Measurements from ENCODE around the gene THAP4. TPM values are rescaled to one million over a fixed set of nuclear protein-coding genes. Genes with fewer than 3 reads are reported as not detected.

THAP4 gene
- total and polyA plus RNA-seq, 2 of the 4 experiments (the other 2 are of a cell fraction) = 33.9 to 55.1 TPM

DNA sequence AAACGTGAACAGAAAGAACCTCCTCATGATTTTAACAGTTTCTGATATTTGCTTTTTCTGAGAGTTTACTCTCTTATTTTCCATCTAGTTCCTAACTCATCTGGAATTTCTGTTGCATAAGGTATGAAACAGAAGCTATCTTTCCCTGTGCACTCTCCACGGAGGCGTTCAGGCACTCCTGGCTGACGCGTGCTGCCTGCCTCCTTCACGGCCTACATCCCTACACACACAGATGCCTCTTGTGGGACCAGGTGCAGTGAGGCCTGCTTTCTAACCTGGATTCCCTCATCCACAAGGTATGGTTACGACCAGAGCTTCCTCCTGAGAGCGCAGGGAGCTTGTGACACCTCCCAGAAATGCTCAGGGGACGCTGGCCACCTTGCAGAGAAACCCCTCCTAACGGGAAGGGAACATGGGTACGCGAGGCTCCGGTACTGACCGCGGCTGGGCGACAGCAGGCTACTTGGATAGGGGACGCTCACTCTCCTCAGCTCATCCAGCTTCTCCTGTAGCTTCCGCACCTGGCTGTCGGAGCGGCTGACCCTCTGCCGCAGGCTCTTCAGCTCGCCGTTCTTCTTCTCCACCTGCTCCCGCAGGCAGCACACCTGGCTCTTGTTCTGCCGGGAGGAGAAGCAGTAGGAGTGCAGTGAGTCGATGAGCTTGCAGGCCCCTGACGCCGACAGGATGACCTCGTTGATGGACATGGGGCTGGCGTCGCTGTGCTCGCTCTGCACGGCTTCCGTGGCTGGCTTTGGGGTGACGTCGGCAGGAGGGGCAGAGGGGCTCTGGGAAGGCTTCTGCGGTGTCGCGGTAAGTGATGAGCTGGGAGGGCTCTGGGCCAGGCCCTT is 4.3 kb downstream of the THAP4 start:
- Histone ChIP-seq H2BK120ac (ENCODE audit: low read depth, low read length) (no peak overlapping the region), H2BK20ac (ENCODE audit: low read depth, low read length) (no peak overlapping the region), H4K5ac (ENCODE audit: low read depth, low read length) (no peak overlapping the region), H3K79me1 (ENCODE audit: low read depth in 1 of 2, low read length in 2 of 2) (peaks cover 24 to 80% of the 10 kb centered on the region in 2 experiments), H3K4ac (ENCODE audit: low read depth, low read length) (no peak overlapping the region), H3K4me3 (ENCODE audit: insufficient read depth, low read depth, low read length) (no peak overlapping the region), H4K8ac (ENCODE audit: low read depth in 2 of 2, low read length in 2 of 2) (no peak overlapping the region), H3K14ac (replicated peaks; ENCODE audit: low read depth, low read length) (no peak overlapping the region), H3K4me1 (ENCODE audit: control insufficient read depth, insufficient read depth, low read length) (peaks cover 4% of the 10 kb centered on the region), H3K23ac (ENCODE audit: low read depth, low read length) (no peak overlapping the region), H3K27ac (ENCODE audit: insufficient read depth, low read length) (no peak overlapping the region), H3K9ac (ENCODE audit: low read depth, low read length) (no peak overlapping the region), H2AK9ac (replicated peaks; ENCODE audit: low read depth, low read length, poor library complexity) (no peak overlapping the region), H2BK5ac (ENCODE audit: low read depth, low read length, poor library complexity, severe bottlenecking) (no peak overlapping the region), H3K36me3 (ENCODE audit: control insufficient read depth, insufficient read depth, low read length) (peaks cover 21% of the 10 kb centered on the region), H3K56ac (ENCODE audit: extremely low read depth, insufficient read depth, low read length) (no peak overlapping the region), H4K91ac (ENCODE audit: insufficient read depth, low read depth, low read length) (no peak overlapping the region), H2AK5ac (ENCODE audit: low read depth, low read length) (no peak overlapping the region), H2AFZ (replicated peaks; ENCODE audit: low read length, poor library complexity) (no peak overlapping the region), H3K4me2 (ENCODE audit: low read depth, low read length) (no peak overlapping the region), H3K9me3 (ENCODE audit: control insufficient read depth, insufficient read depth, low read length) (no peaks in the 10 kb centered on the region), H2BK15ac (ENCODE audit: low read depth, low read length) (no peak overlapping the region), H3K9me1 (ENCODE audit: insufficient read depth, low read length) (peaks cover 13% of the 10 kb centered on the region; the same call in 1 of the 2 replicates), H4K20me1 (ENCODE audit: insufficient read depth, low read length) (peaks cover 48% of the 10 kb centered on the region), H3K27me3 (ENCODE audit: control insufficient read depth, insufficient read depth, low read length) (no peaks in the 10 kb centered on the region), H3K18ac (ENCODE audit: low read depth, low read length) (no peak overlapping the region)
- ATAC-seq (ENCODE audit: low read depth) (no peak), DNase-seq (no peak)
- intact Hi-C loops (cut with micrococcal nuclease) (no loop called here), dilution Hi-C loops (cut with HindIII; ENCODE audit: low sequenced_read_pairs, unreplicated experiment) (no loop called here), in situ Hi-C loops (cut with MboI; ENCODE audit: low sequenced_read_pairs) (no loop called here)
- ChIA-PET CTCF (no interaction called here), POLR2A (ENCODE audit: unreplicated experiment) (no interaction called here)
- TF ChIP-seq RAD21 (IDR thresholded peaks at IDR 0.05; ENCODE audit: low read length) = no peak
- no TSS peak for BruUV-seq (replicated peaks)
- 97% methylated on average over 23 of the region's 39 CpGs; no CpG with 5 or more reads in 1 of the 2 experiments for WGBS, 2 experiments (ENCODE audit: extremely low coverage in 2 of 2, insufficient read length in 1 of 2)
